Kidney tubule cell (primary cell): Measurements from ENCODE around the gene AP1S3.
A peak's percentile ranks its signal among the peaks of the same experiment; 100 is the strongest.
"Not testable (repeated sequence)": the region's sequence is repeated elsewhere in the genome, so short reads cannot be mapped to it uniquely, and the experiment has no call there.

Experiments
- DNase-seq: peaks from one replicate; pipeline ENCODE4 v3.0.0-alpha.2; 2018; ENCODE audit warnings: low spot score

The AP1S3 gene

DNA sequence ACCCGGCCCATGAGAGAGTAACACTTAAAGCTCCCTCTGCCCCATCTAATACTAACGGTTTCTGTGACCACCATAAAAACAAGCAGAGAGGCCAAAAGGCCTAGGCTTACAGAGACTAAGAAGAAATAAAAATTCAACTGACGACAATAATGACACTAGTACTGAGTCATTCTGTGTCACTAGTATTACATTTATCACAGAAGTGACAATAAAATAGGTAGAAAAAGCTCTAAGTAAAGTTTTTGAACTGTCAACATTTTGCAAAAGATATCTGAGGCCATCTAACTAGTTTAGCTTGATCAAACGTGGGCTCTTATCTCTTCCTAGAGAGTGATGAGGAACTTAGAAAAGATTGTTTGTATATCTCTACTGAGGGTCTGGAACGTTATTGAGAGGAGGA lies 35.6 kb downstream of the AP1S3 start:
- no peak for DNase-seq

DNA sequence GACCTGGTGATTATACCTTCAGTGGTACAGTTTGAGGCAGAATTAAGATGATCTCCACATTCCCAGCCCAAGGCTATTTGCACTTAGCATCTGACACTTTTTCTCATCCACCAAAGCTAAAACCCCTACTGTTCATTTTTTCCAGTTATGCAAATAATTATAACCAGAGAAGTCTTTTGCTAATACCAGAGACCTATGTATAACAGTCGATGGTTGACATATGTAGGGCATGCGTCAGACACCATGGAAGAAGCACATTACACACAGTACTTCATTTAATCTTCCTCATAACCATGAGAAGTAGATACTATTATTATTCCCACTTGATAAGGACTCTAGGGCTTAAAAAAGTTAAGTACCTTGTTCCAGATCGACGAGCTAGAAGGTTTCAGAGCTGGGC lies 36.5 kb downstream of the AP1S3 start:
- DNase-seq: no peak

DNA sequence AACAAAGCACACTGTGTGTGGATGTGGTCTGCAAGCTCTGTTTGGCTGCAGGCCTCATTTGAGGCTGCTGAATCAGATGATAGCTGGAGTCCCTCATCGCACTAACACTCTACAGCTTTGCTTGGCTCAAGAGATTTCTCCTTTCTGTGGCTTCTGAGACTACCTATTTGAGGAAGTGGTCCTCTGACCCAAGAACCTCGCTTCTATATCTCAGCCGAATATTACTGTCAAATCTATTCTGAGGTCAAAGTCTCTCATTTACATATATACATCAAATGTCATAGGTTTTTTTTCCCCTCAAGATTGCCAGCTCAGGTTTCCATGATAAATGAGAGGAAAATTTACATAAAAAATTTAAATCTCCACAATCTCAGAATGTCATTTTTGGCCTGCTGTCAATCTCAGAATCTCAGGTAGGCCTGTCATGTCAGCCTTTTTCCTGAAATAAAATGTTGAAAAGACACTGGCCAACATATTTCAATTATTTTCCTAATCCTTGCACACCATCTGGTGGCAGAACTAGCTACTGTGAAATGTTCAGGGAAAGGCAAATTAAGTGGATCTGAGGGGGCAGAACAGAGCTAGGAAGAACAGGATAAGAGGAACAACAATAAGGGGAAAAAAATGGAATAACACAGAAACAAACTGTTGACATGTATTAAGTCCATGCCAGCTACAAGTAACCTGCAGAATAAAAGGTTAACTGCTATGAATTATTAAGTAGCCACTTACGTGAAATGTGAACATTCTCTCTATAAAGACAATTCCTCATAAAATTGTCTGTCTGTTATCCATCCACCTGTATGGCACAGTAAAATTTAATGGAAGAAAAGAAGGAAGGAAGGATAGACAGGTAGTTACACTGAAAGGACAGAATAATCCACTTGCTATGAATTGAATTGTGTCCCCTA lies 39.3 kb downstream of the AP1S3 start:
- peak; percentile 59 for DNase-seq

DNA sequence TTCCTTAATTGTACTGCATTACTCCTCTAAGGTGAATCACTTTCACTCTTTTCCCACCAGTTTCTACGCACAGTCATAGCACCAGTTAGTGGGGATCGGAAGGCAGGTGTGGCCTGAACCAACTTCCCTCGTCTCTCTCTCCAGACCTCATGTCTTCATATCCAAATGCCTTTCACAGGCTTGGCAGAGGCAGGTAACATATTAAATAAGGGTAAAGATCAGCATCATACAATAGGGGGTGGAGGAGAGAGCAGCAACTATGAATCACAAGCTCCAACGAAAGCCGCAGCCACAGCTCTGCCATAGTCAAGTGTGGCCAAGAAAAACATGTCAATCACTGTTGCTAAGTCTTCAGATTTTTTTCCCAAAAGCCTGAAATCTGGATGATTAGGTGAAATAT lies 40.3 kb downstream of the AP1S3 start:
- DNase-seq: peak; percentile 97

DNA sequence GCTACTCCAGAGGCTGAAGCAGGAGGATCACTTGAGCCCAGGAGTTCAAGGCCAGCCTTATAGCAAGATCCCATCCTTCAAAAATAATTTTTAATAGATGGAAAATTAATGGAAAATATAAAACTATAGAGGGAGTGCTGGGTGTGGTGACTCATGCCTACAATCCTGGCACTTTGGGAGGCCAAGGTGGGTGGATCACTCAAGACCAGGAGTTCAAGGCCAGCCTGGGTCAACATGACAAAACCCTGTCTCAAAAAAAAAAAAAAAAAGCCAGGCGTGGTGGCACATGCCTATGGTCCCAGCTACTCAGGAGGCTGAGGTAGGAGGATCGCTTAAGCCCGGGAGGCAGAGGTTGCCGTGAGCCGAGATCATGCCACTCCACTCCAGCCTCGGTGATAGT lies 48.0 kb downstream of the AP1S3 start:
- no peak for DNase-seq

DNA sequence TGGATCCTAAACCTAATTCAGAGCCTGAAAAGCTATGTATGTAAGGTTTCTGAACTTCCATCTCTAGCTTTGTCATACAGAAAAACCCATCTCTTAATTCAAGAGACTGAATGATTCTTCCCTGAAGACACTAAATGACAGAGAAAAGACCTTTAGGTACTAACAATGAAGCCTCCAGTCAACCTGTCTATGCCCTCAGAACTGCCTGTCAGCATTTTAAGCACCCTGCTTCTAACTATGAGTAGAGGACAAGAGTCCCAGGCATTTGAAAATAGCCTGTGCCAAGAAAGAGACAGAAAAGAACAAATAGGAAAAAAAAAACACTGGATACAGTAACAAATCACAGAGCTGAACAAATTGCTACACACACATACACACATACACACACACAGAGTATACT lies 48.6 kb downstream of the AP1S3 start:
- no peak for DNase-seq

DNA sequence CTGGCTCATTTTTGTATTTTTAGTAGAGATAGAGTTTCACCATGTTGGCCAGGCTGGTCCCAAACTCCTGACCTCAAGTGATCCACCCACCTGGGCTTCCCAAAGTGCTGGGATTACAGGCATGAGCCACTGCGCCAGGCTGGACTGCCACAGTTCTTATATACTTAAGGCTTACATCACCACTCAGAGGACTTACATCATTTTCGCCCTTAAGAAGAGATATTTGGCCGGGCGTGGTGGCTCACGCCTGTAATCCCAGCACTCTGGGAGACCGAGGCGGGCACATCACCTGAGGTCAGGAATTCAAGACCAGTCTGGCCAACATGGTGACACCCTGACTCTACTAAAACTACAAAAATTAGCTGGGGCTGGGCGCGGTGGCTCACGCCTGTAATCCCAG lies 49.3 kb downstream of the AP1S3 start:
- not testable (repeated sequence) for DNase-seq

DNA sequence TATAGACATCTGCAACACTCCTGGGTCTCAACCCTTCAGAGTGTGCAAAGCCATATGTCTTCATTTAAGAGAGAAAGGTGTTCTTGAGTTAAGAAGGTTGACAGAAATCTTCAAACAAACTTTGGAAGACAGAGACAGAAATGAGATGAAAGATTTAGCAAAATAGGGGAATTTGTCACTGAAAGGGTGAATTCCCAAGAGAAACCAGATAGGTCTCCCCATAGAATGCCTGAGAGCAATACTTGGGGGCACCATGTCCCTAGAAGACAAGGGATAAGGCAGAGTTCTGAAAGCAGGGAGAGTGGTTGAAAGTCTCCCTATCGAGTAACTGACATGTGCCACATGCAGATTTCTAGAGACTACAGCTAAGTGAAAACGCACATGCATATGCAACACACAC lies 50.0 kb downstream of the AP1S3 start:
- DNase-seq: no peak

DNA sequence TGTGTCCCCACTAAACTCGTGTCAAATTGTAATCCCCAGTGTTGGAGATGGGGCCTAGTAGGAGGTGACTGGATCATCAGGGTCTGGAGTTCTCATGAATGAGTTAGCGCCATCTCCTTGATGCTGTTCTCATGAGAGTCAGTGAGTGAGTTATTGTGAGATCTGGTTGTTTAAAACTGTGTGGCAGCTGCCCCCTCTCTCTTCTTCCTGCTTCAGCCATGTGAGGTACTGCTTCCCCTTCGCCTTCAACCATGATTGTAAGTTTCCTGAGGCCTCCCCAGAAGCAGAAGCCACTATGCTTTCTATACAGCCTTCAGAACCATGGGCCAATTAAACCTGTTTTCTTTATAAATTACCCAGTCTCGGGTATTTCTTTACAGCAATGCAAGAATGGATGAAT lies 50.4 kb downstream of the AP1S3 start:
- DNase-seq: no peak

DNA sequence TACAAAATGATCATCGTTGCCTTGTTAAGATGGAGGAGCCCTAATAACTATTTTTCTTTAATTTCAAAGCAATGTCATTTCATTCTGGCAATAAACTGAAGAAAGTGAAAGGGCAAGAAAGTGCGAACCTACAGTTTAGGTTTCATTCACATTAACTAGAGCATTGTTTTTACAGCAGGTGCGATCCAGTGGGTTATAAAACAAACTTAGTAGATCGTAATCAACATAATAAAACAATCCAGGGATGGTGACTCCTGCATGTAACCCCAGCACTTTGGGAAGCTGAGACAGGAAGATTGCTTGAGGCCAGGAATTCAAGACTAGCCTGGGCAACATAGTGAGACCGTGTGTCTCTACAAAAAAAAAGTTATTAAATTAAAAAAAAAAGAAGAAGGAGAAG lies 51.1 kb downstream of the AP1S3 start:
- DNase-seq: no peak

DNA sequence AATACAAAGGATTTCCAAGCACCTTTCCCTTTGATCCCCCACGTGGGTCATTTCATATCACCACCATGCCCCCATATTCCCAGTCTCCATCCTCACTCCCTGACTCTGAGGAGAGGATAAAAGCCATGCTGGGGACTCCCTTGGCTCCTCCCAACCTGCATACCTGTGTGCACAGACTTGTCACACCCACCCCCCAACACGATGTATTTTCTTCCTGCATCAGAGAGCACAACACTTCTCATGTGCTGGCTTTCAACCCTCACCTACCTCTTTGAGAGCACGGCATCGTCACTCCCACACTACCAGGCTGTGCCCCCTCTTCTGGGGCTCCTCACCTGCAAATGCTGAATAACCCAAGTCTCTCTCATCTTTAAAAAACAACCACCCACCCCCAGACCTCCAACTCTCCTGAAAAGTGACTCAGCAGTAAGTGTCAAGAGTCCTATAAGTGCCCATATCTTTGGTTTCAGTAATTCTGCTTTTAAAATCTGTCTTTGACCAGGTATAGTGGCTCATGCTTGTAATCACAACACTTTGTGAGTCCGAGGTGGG lies 53.1 kb downstream of the AP1S3 start:
- DNase-seq: peak; percentile 30

DNA sequence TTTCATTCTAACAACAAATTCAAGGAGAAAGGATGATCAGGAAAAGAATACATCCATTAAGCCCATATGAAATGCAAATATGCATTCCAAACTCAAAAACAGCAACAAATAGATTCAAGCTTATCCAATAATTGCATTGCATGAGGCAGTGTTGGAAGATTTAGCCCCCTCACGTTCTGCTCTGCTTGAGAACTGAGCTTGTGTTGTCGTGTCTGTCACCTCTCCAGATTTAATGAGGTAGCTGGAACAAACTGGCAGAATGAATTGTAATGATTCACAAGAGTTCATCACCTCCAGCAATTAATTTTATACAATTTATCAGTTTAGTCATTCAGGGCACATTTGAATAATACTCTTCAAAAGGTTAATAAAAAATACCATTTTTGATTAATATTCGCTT lies 54.8 kb downstream of the AP1S3 start:
- DNase-seq: no peak

DNA sequence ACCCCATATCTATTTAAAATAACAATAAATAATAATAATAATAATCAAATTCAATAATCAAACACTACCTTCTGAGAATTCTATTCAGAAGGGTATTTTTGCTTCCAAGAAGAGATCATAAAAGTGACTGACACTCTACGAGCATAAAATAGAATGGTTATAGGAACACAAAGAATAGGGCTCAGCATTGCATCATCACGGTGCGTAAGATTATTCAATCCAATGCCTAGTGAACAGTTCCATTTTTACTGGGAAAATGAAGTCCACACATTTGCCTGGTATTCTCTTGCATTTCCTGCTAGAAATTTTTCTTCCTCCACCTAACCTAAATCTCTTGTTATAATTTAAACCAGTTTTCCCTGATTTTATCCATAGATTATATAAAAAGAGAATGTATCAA lies 55.8 kb downstream of the AP1S3 start:
- DNase-seq: no peak

DNA sequence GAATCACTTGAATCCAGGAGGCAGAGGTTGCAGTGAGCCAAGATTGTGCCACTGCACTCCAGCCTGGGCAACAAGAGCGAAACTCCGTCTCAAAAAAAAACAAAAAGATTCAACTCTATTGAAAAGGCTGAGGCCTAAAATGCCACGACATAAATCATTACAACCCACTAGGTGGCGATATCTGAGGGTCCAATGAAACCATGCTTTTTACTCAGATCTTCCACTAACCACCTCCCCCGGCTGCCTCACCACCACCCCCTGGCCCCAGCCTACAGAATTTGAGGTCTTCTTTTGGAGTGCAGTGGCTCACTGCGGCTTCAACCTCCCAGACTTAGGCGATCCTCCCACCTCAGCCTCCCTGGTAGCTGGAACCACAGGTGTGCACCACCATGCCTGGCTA lies 57.5 kb downstream of the AP1S3 start:
- peak; percentile 53 for DNase-seq

DNA sequence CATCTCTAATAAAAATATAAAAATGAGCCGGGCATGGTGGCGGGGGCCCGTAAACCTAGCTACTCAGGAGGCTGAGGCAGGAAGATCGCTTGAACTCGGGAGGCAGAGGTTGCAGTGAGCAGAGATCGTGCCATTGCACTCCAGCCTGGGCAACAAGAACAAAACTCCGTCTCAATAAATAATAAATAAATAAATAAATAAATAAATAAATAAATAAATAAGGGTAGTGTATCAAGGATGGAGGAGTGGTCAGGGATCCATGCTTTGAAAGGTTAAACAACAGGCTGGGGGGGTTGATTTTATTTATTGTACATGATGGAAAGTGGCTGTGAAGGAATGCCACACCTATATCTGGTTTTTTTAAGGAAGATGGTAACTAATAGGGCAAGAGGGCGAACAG lies 63.2 kb downstream of the AP1S3 start:
- DNase-seq: no peak

DNA sequence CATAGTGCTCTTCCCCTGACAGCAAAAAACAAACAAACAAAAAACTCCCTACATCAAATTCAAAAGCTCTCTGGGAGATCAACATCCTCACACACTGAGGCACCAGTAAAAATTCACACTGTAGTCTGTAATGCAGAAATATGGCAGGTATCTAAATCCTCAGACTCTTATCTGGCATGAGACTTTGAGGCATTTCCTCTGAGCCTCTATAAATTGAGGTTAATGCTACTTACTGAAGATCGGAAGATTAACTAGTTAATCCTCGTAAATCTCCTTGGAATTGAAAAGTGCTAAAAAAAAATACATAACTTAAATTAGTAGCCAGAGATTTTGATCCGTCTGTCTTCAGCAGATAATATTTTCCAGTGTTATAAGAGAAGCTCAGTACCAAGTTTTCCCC lies 65.0 kb downstream of the AP1S3 start:
- DNase-seq: no peak

DNA sequence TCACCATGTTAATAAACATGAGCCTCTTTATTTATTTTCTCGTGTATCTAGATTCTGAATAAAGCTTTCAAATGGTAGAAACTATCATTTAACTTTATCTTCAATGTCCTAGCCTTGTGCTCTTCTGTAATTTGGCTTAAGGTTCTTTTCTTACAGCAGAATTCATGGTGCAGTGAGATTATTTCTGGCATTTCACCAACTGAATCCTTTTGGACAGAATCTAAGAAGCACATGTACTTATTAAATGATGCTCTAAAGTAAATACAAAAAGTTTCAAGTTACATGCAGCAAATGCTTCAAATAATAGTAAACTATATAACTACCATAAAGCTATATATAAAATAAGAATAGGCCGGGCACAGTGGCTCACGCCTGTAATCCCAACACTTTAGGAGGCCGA lies 65.9 kb downstream of the AP1S3 start:
- no peak for DNase-seq

DNA sequence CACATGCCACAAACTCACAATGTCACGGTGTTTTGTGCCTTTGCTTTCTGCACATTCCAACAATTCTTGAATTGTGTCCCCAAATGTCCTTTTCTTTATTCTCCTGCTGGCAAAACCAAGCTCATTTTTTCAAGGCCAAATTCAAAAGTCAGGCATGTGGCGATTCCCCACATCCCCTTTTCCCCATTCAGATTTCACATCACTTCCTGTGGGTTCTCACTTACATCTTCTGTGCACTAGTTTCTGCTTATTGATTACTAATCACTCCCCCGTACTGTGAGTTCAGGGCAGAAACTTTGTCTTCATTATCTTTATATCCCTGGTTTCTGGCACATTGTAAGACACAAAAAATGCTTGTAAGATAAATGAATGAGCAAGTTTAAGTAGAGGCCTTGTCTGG lies 69.2 kb downstream of the AP1S3 start:
- no peak for DNase-seq

DNA sequence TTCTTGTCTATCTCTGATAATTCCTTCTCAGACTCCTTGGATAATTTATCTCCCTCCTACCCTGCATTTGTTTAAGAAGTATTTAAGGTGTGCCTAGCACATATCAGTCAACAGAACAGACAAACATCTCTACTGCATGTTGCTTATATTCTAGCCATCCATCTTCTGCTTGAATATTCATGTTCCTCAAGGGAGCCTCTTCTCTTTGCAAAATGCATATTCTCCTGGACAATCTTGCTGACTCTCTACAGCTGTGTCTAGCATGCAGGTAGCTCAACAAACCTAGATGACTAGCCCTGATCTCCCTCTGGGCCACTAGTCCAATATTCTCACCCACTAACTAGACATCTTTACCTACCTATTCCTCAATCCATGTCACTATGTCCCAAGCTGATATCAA lies 70.0 kb downstream of the AP1S3 start:
- DNase-seq: no peak

DNA sequence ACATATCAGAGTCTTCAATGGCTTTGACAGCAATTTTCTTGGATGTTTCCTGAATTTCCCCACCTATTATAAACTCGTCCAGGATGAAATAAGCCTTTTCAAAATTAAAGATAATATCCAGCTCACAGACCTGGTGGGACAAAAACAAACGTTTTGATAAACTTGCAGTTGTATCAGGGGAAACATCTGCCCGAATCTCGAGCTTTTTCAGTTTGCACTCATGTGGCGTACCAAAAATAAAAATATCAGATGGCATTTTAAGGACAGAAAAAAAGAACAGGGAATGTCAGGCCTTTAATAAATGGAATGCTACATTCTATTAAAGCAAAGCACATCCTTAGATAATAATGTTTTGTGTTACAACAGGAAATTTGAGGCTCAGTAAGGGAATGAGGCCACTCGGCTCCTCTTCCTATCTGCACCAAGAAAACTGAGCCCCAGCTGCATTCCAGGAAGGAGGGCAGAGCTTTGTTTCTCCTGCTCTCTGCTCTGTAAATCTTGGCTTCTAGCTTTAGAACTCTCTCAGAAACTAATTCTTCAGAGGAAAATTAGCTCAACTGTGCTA lies 72.1 kb downstream of the AP1S3 start:
- DNase-seq: no peak

DNA sequence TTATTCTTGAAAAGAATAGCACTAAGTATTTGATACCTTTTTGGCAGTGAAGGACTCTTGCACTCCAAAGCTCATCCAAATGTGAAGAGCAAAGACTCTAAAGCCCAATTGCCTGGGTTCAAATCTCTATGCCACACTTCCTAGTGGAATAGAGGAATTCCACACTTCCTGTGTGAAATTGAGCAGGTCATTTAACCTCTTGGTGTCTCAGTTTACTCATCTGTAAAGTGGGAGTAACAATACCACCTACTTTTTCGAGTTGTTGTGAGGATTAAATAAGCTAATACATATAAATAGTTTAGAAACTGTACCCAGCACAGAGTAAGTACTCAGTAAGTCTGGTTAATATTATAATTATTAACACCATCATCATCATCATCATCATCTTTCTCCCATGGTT lies 72.6 kb downstream of the AP1S3 start:
- no peak for DNase-seq

DNA sequence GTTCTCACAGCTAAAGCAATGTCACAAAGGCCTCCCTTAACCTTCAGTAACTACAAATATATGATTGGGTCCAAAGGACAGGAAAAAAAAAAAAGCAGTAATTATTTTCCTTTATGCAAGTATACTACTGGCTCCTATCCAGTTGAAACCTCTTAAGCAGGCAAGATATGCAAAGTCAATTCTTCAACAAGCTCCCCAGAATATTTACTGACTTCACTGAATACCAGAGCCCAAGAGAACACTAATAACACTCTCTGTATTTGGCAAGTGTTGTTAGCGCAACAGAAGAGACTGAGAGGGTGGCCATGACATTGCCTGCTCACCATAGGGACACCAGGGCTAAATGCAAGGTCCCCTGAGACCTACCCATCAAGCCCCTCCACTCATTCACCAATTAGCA lies 74.5 kb downstream of the AP1S3 start:
- no peak for DNase-seq

DNA sequence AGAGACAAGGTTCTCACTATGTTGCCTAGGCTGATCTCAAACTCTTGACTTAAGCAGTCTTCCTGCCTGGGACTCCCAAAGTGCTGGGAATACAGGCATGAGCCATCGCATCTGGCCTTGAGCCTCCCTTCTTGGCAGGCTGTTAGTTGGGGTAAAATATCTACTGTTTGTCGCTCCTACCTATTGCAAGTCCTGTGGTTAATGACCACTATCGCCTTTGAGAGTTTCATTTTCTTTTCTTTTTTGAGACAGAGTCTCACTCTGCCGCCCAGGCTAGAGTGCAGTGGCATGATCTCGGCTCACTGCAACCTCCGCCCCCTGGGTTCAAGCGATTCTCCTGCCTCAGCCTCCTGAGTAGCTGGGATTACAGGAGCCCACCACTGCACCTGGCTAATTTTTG lies 75.6 kb downstream of the AP1S3 start:
- not testable (repeated sequence) for DNase-seq
